Measurements from ENCODE around the gene ACAP2.

DNA sequence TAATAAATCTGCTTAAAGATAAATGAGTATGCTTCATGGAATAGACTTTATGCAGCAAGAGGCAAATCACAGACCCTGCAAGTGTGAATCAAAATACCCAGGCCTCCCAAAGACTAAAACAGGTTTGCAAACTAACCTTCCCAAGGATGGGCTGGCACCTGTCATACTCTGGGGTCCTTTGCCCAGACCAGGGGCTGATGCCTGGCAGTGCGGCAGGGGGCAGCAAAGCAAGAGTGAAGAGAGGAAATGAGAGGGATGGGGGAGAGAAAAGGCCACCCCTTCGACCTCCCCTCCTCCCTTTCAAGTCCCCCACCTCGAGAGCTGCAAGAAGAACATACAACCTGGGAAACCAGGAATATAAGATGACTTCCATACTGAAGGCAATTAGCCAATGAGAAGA, 203.7 kb downstream of the ACAP2 start:
- TF ChIP-seq PAX5 (IDR thresholded peaks at IDR 0.05; ENCODE audit: insufficient read depth, low read length, severe bottlenecking) (no peak), POLR2A (IDR thresholded peaks at IDR 0.05; ENCODE audit: low read depth, low read length) (no peak), TAF1 (IDR thresholded peaks at IDR 0.05; ENCODE audit: low read depth, low read length) (no peak), POLR2AphosphoS5 (IDR thresholded peaks at IDR 0.05; ENCODE audit: low read depth, low read length) (no peak), SPI1 (IDR thresholded peaks at IDR 0.05; ENCODE audit: low read depth, low read length) (no peak)

Data from GM12891 (cell line).